ENCODE measurements around the gene OSBP2.

The OSBP2 gene

DNA sequence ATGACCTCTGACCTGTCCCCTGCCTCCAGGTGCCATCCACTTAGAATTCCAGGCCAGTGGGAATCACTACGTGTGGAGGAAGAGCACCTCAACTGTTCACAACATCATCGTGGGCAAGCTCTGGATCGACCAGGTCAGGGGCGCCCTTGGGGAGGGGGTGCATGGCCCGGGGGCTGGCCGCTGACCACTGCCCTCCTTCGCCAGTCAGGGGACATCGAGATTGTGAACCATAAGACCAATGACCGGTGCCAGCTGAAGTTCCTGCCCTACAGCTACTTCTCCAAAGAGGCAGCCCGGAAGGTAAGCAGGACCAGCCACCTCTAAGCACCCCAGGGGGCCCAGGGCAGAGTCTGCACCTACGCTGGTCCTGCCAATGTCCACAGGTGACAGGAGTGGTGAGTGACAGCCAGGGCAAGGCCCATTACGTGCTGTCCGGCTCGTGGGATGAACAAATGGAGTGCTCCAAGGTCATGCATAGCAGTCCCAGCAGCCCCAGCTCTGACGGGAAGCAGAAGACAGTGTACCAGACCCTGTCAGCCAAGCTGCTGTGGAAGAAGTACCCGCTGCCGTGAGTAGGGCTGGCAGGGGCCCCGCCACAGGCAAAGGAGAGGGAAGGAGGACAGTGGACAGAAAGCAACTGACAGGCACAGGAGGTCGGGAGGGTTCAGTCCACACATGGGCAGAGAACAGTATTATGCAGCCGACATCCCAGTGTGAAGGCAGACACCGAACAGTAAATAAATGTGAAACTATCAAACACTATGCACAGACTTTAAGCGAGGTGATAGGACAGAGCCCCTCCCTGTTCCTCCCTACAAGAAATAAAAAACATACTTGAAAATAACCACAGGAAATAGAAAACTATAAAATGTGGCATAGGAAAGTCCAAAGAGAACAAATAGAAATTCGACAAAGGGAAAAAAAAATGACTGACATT lies 199.0 kb downstream of the OSBP2 start:
- H3K36me3 ChIP-seq (ENCODE audit: control insufficient read depth in 1 of 2, insufficient read depth in 2 of 2, low read length in 2 of 2) = peaks cover 3 to 11% of the 10 kb centered on the region in 2 experiments
- no peak overlapping the region for H3K27ac ChIP-seq (ENCODE audit: low read depth, low read length)
- no CpG with 5 or more reads among the region's 23 CpGs for WGBS (ENCODE audit: extremely low coverage, insufficient coverage, insufficient read length)

DNA sequence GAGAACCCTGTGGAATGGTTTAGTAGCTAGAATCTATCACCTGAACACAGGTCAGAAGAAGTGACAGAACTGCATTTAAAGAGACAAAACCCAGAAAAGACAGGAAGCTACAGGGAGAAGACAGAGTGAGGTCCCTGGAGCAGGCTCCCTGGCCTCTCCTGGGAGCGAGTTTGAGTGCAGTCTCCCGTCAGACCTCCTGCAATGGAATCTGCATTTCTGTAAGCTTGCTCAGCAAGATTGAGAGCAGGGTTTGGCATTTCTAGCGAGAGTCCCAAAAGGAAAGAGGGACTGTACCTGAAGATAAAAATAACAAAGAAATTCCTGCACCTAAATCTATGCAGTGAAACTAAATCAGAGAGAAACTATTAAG lies 199.7 kb downstream of the OSBP2 start:
- H2BK5ac ChIP-seq (ENCODE audit: low read depth, low read length, poor library complexity) = no peak overlapping the region
- H2BK120ac ChIP-seq (ENCODE audit: insufficient read depth, low read length, poor library complexity) = no peak overlapping the region
- peaks cover 2% of the 10 kb centered on the region in 2 experiments for H3K4me1 ChIP-seq (ENCODE audit: control insufficient read depth in 1 of 2, insufficient read depth in 2 of 2, low read length in 2 of 2)
- peak in 1 of 2 donors; percentile 14 for DNase-seq
- no peak overlapping the region for H3K4me2 ChIP-seq (ENCODE audit: low read length)
- H3K14ac ChIP-seq (ENCODE audit: low read length) = no peak overlapping the region
- H3K18ac ChIP-seq (ENCODE audit: low read length) = no peak overlapping the region
- peaks cover 3% of the 10 kb centered on the region for H3K9me3 ChIP-seq (ENCODE audit: insufficient read depth, low read depth, low read length)
- no peak overlapping the region for H3K23ac ChIP-seq (ENCODE audit: low read length)
- no CpG with 5 or more reads among the region's 3 CpGs for WGBS (ENCODE audit: extremely low coverage, insufficient coverage, insufficient read length)
- no peak overlapping the region for H3K4ac ChIP-seq (ENCODE audit: low read depth, low read length)
- no peak overlapping the region for H4K91ac ChIP-seq (ENCODE audit: low read depth, low read length)
- no peak overlapping the region for H2AK5ac ChIP-seq (ENCODE audit: low read length)
- no peaks in the 10 kb centered on the region for H3K79me1 ChIP-seq (ENCODE audit: low read length)
- H2AFZ ChIP-seq (ENCODE audit: insufficient read depth, low read length, poor library complexity) = no peak overlapping the region
- peaks cover 5 to 11% of the 10 kb centered on the region in 2 experiments for H3K36me3 ChIP-seq (ENCODE audit: control insufficient read depth in 1 of 2, insufficient read depth in 2 of 2, low read length in 2 of 2)
- no peaks in the 10 kb centered on the region for H3K79me2 ChIP-seq (ENCODE audit: control insufficient read depth, insufficient read depth, low read length, poor library complexity)
- H2BK12ac ChIP-seq (ENCODE audit: low read length) = no peak overlapping the region
- H3K27ac ChIP-seq (ENCODE audit: low read depth, low read length) = no peak overlapping the region
- no peak overlapping the region for H3K4me3 ChIP-seq (ENCODE audit: low read depth, low read length)
- no peak overlapping the region for H4K12ac ChIP-seq (ENCODE audit: low read depth, low read length)
- no peaks in the 10 kb centered on the region for H3K27me3 ChIP-seq (ENCODE audit: insufficient read depth, low read length)
- H4K8ac ChIP-seq (ENCODE audit: low read depth, low read length) = no peak overlapping the region
- no peak overlapping the region for H3K9ac ChIP-seq (ENCODE audit: low read length)

More for the DNA sequence above, 199.0 kb downstream of the OSBP2 start:
- H4K12ac ChIP-seq (ENCODE audit: low read depth, low read length) = no peak overlapping the region
- no peak overlapping the region for H2BK12ac ChIP-seq (ENCODE audit: low read length)
- H2BK5ac ChIP-seq (ENCODE audit: low read depth, low read length, poor library complexity) = no peak overlapping the region
- H2AFZ ChIP-seq (ENCODE audit: insufficient read depth, low read length, poor library complexity) = no peak overlapping the region
- no peaks in the 10 kb centered on the region for H3K27me3 ChIP-seq (ENCODE audit: insufficient read depth, low read length)
- H3K4me1 ChIP-seq (ENCODE audit: control insufficient read depth in 1 of 2, insufficient read depth in 2 of 2, low read length in 2 of 2) = peaks cover 2% of the 10 kb centered on the region in 2 experiments
- no peak overlapping the region for H4K8ac ChIP-seq (ENCODE audit: low read depth, low read length)
- no peak overlapping the region for H2AK5ac ChIP-seq (ENCODE audit: low read length)
- H3K9ac ChIP-seq (ENCODE audit: low read length) = no peak overlapping the region
- no peak overlapping the region for H3K14ac ChIP-seq (ENCODE audit: low read length)
- peaks cover 3% of the 10 kb centered on the region for H3K9me3 ChIP-seq (ENCODE audit: insufficient read depth, low read depth, low read length)
- H3K4me2 ChIP-seq (ENCODE audit: low read length) = no peak overlapping the region
- DNase-seq = no peak
- H3K79me1 ChIP-seq (ENCODE audit: low read length) = no peaks in the 10 kb centered on the region
- H3K4me3 ChIP-seq (ENCODE audit: low read depth, low read length) = no peak overlapping the region
- H3K79me2 ChIP-seq (ENCODE audit: control insufficient read depth, insufficient read depth, low read length, poor library complexity) = no peaks in the 10 kb centered on the region
- H3K23ac ChIP-seq (ENCODE audit: low read length) = no peak overlapping the region
- H3K18ac ChIP-seq (ENCODE audit: low read length) = no peak overlapping the region
- no peak overlapping the region for H2BK120ac ChIP-seq (ENCODE audit: insufficient read depth, low read length, poor library complexity)
- no peak overlapping the region for H4K91ac ChIP-seq (ENCODE audit: low read depth, low read length)
- H3K4ac ChIP-seq (ENCODE audit: low read depth, low read length) = no peak overlapping the region

DNA sequence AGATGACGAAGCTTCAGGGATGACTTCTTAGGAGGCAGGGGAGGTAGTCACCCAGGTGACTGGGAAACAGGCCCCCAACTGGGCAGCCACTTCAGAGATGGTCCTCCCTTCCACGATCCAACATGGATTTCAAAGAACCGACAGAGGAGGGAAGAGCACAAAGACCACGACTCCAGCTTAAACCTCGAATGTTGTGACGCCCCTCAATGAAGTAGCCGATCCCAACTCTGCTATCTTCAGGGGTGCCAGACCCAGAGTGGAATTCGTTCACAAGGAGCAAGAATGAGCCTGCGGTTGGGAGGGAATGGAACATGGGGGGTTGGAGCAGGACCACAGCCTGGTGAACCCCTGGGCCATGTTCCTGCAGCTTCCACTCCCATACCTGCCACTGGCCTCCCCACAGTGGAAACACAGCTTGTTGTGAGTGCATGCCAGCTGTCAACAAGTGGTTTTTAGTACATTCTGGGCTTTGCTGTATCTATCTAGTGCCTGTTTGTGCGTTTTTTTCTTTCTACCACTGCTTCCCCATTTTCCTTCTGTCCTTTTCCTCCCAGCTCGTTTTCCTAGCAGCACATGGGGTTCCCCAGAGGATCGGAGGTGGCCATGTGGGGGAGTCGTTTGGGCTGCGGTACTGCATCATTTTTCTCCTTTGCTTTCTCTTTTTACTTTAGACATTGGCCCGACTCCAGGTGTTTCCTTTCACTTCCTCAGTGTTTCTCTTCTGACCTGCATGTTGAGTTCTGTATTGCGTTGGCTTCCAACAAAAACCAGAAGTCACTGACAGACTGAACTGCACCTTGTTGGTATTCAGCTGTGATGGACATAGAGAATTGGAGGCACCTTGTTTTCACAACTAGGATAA lies 208.1 kb downstream of the OSBP2 start:
- Histone ChIP-seq H3K36me3 (ENCODE audit: control insufficient read depth in 1 of 2, insufficient read depth in 2 of 2, low read length in 2 of 2) (peaks cover 18 to 22% of the 10 kb centered on the region in 2 experiments), H2AFZ (ENCODE audit: insufficient read depth, low read length, poor library complexity) (no peak overlapping the region)

DNA sequence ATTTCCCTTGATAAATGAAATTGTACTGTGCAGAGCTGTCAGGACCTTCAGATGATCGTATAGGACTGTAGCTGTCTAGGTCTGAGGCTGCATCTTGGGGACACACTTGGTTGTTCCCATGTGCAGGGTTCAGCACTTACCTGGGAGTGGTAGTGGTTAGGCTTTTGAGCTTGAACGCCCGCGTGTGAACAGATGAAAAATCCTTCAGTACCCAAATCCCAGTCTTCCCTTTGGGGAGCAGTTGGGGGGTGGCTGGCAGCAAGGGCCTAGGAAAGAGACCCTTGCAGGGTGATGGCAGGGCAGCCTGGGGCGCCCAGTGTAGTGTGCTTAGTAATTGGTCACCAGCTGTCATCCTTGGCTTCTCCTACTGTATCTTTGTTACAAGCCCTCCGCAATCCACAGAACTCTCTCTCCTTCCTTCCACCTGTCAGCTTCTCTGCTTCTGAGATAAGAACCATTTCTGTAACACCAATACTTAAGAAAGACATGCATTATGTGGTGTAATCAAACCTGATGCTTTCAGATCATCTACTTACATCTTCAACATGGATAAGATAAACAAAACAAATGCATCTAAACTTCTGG lies 209.3 kb downstream of the OSBP2 start:
- H3K36me3 ChIP-seq (ENCODE audit: control insufficient read depth in 1 of 2, insufficient read depth in 2 of 2, low read length in 2 of 2) = peaks cover 19 to 27% of the 10 kb centered on the region in 2 experiments
- no CpG with 5 or more reads among the region's 6 CpGs for WGBS (ENCODE audit: extremely low coverage, insufficient coverage, insufficient read length)
- H3K23ac ChIP-seq (ENCODE audit: low read length) = no peak overlapping the region
- H2BK12ac ChIP-seq (ENCODE audit: low read length) = no peak overlapping the region
- no peak overlapping the region for H2BK5ac ChIP-seq (ENCODE audit: low read depth, low read length, poor library complexity)
- H2AK5ac ChIP-seq (ENCODE audit: low read length) = no peak overlapping the region
- no peak overlapping the region for H2BK120ac ChIP-seq (ENCODE audit: insufficient read depth, low read length, poor library complexity)
- no peaks in the 10 kb centered on the region for H3K27me3 ChIP-seq (ENCODE audit: insufficient read depth, low read length)
- H4K8ac ChIP-seq (ENCODE audit: low read depth, low read length) = no peak overlapping the region
- H3K14ac ChIP-seq (ENCODE audit: low read length) = no peak overlapping the region
- H3K9me3 ChIP-seq (ENCODE audit: insufficient read depth, low read depth, low read length) = peaks cover 2% of the 10 kb centered on the region
- H4K12ac ChIP-seq (ENCODE audit: low read depth, low read length) = no peak overlapping the region
- H3K4me3 ChIP-seq (ENCODE audit: low read depth, low read length) = no peak overlapping the region
- H3K4me1 ChIP-seq (ENCODE audit: control insufficient read depth in 1 of 2, insufficient read depth in 2 of 2, low read length in 2 of 2) = no peaks in the 10 kb centered on the region
- H3K79me1 ChIP-seq (ENCODE audit: low read length) = no peaks in the 10 kb centered on the region
- DNase-seq = no peak
- no peaks in the 10 kb centered on the region for H3K79me2 ChIP-seq (ENCODE audit: control insufficient read depth, insufficient read depth, low read length, poor library complexity)
- no peak overlapping the region for H3K4me2 ChIP-seq (ENCODE audit: low read length)
- H3K27ac ChIP-seq (ENCODE audit: low read depth, low read length) = no peak overlapping the region
- no peak overlapping the region for H3K4ac ChIP-seq (ENCODE audit: low read depth, low read length)
- H2AFZ ChIP-seq (ENCODE audit: insufficient read depth, low read length, poor library complexity) = no peak overlapping the region
- peak overlapping the region; percentile 5 for H4K91ac ChIP-seq (ENCODE audit: low read depth, low read length)
- no peak overlapping the region for H3K18ac ChIP-seq (ENCODE audit: low read length)
- H3K9ac ChIP-seq (ENCODE audit: low read length) = no peak overlapping the region

More for the DNA sequence above, 208.1 kb downstream of the OSBP2 start:
- Histone ChIP-seq H4K8ac (ENCODE audit: low read depth, low read length) (no peak overlapping the region), H3K9me3 (ENCODE audit: insufficient read depth, low read depth, low read length) (peaks cover 2% of the 10 kb centered on the region), H3K23ac (ENCODE audit: low read length) (no peak overlapping the region), H3K18ac (ENCODE audit: low read length) (no peak overlapping the region), H4K91ac (ENCODE audit: low read depth, low read length) (no peak overlapping the region), H3K4me3 (ENCODE audit: low read depth, low read length) (no peak overlapping the region), H3K79me2 (ENCODE audit: control insufficient read depth, insufficient read depth, low read length, poor library complexity) (no peaks in the 10 kb centered on the region), H3K27me3 (ENCODE audit: insufficient read depth, low read length) (no peaks in the 10 kb centered on the region), H2AK5ac (ENCODE audit: low read length) (no peak overlapping the region), H2BK5ac (ENCODE audit: low read depth, low read length, poor library complexity) (no peak overlapping the region), H2BK12ac (ENCODE audit: low read length) (no peak overlapping the region), H3K4ac (ENCODE audit: low read depth, low read length) (no peak overlapping the region), H3K14ac (ENCODE audit: low read length) (no peak overlapping the region), H3K4me2 (ENCODE audit: low read length) (no peak overlapping the region), H4K12ac (ENCODE audit: low read depth, low read length) (no peak overlapping the region), H3K79me1 (ENCODE audit: low read length) (no peaks in the 10 kb centered on the region), H3K27ac (ENCODE audit: low read depth, low read length) (no peak overlapping the region), H3K9ac (ENCODE audit: low read length) (no peak overlapping the region), H2BK120ac (ENCODE audit: insufficient read depth, low read length, poor library complexity) (no peak overlapping the region), H3K4me1 (ENCODE audit: control insufficient read depth in 1 of 2, insufficient read depth in 2 of 2, low read length in 2 of 2) (no peaks in the 10 kb centered on the region)
- DNase-seq = no peak
- WGBS (ENCODE audit: extremely low coverage, insufficient coverage, insufficient read length) = no CpG with 5 or more reads among the region's 16 CpGs
